ENCODE data around the gene COP1. TPM values are rescaled to one million over a fixed set of nuclear protein-coding genes. Genes with fewer than 3 reads are reported as not detected.

Gene COP1
- total RNA-seq, 2 donors from 2014 or later, result 52.2 to 70.7 TPM

- Histone ChIP-seq H3K4me3 (no peak overlapping the region), H3K27ac (no peak overlapping the region), H3K27me3 (no peaks in the 10 kb centered on the region), H3K9ac (ENCODE audit: low read depth in 2 of 2, low read length in 2 of 2) (no peak overlapping the region), H3K9me3 (no peaks in the 10 kb centered on the region), H3K36me3 (no peaks in the 10 kb centered on the region), H3K4me1 (no peaks in the 10 kb centered on the region)
- no peak for TF ChIP-seq CTCF (IDR thresholded peaks at IDR 0.05)
- no peak for DNase-seq
- intact Hi-C loops (cut with DNase I), result no loop called here
Observed at GRCh38 chr1:175951627-175952026, 255.5 kb downstream of the COP1 start.

GRCh38 chr1:175947771-175948170, 259.3 kb downstream of the COP1 start:
- Histone ChIP-seq H3K4me1 (no peaks in the 10 kb centered on the region), H3K27ac (no peak overlapping the region), H3K27me3 (no peaks in the 10 kb centered on the region), H3K9ac (ENCODE audit: low read depth in 2 of 2, low read length in 2 of 2) (no peak overlapping the region), H3K9me3 (no peaks in the 10 kb centered on the region), H3K36me3 (no peaks in the 10 kb centered on the region), H3K4me3 (no peak overlapping the region)
- no peak for DNase-seq
- no peak for TF ChIP-seq CTCF (IDR thresholded peaks at IDR 0.05)
- intact Hi-C loops (cut with DNase I), result no loop called here

GRCh38 chr1:175944591-175944990, 262.5 kb downstream of the COP1 start:
- no peak overlapping the region for H3K4me3 ChIP-seq
- no peak for DNase-seq
- no peaks in the 10 kb centered on the region for H3K36me3 ChIP-seq
- intact Hi-C loops (cut with DNase I), result no loop called here
- no peak for TF ChIP-seq CTCF (IDR thresholded peaks at IDR 0.05)
- H3K9ac ChIP-seq (ENCODE audit: low read depth in 2 of 2, low read length in 2 of 2), result no peak overlapping the region
- no peak overlapping the region for H3K27ac ChIP-seq
- H3K27me3 ChIP-seq, result no peaks in the 10 kb centered on the region
- no peaks in the 10 kb centered on the region for H3K9me3 ChIP-seq
- no peaks in the 10 kb centered on the region for H3K4me1 ChIP-seq

- no peaks in the 10 kb centered on the region for H3K4me1 ChIP-seq
- H3K9me3 ChIP-seq, result no peaks in the 10 kb centered on the region
- no peak for DNase-seq
- intact Hi-C loops (cut with DNase I), result no loop called here
- no peaks in the 10 kb centered on the region for H3K27me3 ChIP-seq
- no peaks in the 10 kb centered on the region for H3K36me3 ChIP-seq
- H3K27ac ChIP-seq, result no peak overlapping the region
- no peak for TF ChIP-seq CTCF (IDR thresholded peaks at IDR 0.05)
- no peak overlapping the region for H3K4me3 ChIP-seq
- no peak overlapping the region for H3K9ac ChIP-seq (ENCODE audit: low read depth in 2 of 2, low read length in 2 of 2)
Observed at GRCh38 chr1:175941164-175941563, 265.9 kb downstream of the COP1 start.

- Histone ChIP-seq H3K4me1 (no peaks in the 10 kb centered on the region), H3K9ac (ENCODE audit: low read depth in 2 of 2, low read length in 2 of 2) (no peak overlapping the region), H3K27ac (no peak overlapping the region), H3K4me3 (no peak overlapping the region), H3K27me3 (no peaks in the 10 kb centered on the region), H3K36me3 (no peaks in the 10 kb centered on the region), H3K9me3 (no peaks in the 10 kb centered on the region)
- DNase-seq, result no peak
- TF ChIP-seq CTCF (IDR thresholded peaks at IDR 0.05), result no peak
- intact Hi-C loops (cut with DNase I), result no loop called here
Observed at GRCh38 chr1:175936736-175937135, 270.4 kb downstream of the COP1 start.

All from colonic mucosa (tissue), 4 donors.